Endometrium (tissue), 2 donors: ENCODE measurements around the gene MMP14.

Source experiments
- FAIRE-seq: peaks from 2 replicates; lab custom pipeline; 2012; peaks lifted over from hg19 to GRCh38; lab: Jason Lieb, UNC
- donor health status: control.
- donor health status: control.

The MMP14 gene

GRCh38 chr14:22861651-22862050, 25.3 kb downstream of the MMP14 start:
- FAIRE-seq, result no peak

- FAIRE-seq, result no peak
Measured at GRCh38 chr14:22864979-22865378, 28.6 kb downstream of the MMP14 start.

GRCh38 chr14:22865424-22866405, 29.3 kb downstream of the MMP14 start:
- FAIRE-seq, result no peak

- no peak for FAIRE-seq
Measured at GRCh38 chr14:22866874-22867273, 30.5 kb downstream of the MMP14 start.

- FAIRE-seq, result no peak
Measured at GRCh38 chr14:22870811-22871223, 34.4 kb downstream of the MMP14 start.

GRCh38 chr14:22871224-22872032, 35.0 kb downstream of the MMP14 start, which contains the start of gene LRP10:
Gene LRP10 (plus strand): TSS chr14:22871740. CDS start chr14:22872304, 564 bp downstream.
- no peak for FAIRE-seq

- no peak for FAIRE-seq
Measured at GRCh38 chr14:22872033-22872832, 35.8 kb downstream of the MMP14 start.

GRCh38 chr14:22872833-22873520, 36.6 kb downstream of the MMP14 start:
- FAIRE-seq, result no peak

- no peak for FAIRE-seq
Measured at GRCh38 chr14:22875003-22875747, 38.8 kb downstream of the MMP14 start.

- no peak for FAIRE-seq
Measured at GRCh38 chr14:22875748-22876319, 39.4 kb downstream of the MMP14 start.

- no peak for FAIRE-seq
Measured at GRCh38 chr14:22877000-22877501, 40.7 kb downstream of the MMP14 start.

- FAIRE-seq, result no peak
Measured at GRCh38 chr14:22878271-22879246, 42.2 kb downstream of the MMP14 start.

GRCh38 chr14:22882064-22882463, 45.7 kb downstream of the MMP14 start:
- no peak for FAIRE-seq

- no peak for FAIRE-seq
Measured at GRCh38 chr14:22882529-22883172, 46.3 kb downstream of the MMP14 start.

- no peak for FAIRE-seq
Measured at GRCh38 chr14:22883173-22883976, 47.0 kb downstream of the MMP14 start, which contains the start of gene REM2. Gene REM2 (plus strand): TSS chr14:22883222. CDS start chr14:22883288, 66 bp downstream.

GRCh38 chr14:22884076-22884737, 47.8 kb downstream of the MMP14 start:
- FAIRE-seq, result no peak
